Erythroblast (primary cell): ENCODE measurements around the gene PRPF38A.

Experiments
- GATA1 ChIP-seq: IDR thresholded peaks from 2 replicates; pipeline ENCODE4 v1.6.1; 2011; ENCODE audit warnings: low read depth, mild to moderate bottlenecking, control low read depth, low read length, moderate library complexity
- POLR2A ChIP-seq: IDR thresholded peaks from 2 replicates; pipeline ENCODE4 v1.6.1; 2011; ENCODE audit warnings: mild to moderate bottlenecking, low read length

GRCh38 chr1:52364235-52364839 is 40.1 kb upstream of the PRPF38A start:
- TF ChIP-seq POLR2A (no peak), GATA1 (no peak)
